DMS 273 treated with DMSO at 0.1 percent for 48 hours (cell line): ENCODE data around the gene VEGFB.

Experiments used
- DNase-seq: peaks from one replicate; lab custom pipeline; 2025; lab: John Stamatoyannopoulos, UW

The VEGFB gene

GRCh38 chr11:64284048-64284961 is 49.9 kb downstream of the VEGFB start, which contains the start of gene BAD:
BAD (minus strand) TSS chr11:64284665; CDS start chr11:64284368, 297 bp downstream.
- peak; percentile 53 for DNase-seq

DNA sequence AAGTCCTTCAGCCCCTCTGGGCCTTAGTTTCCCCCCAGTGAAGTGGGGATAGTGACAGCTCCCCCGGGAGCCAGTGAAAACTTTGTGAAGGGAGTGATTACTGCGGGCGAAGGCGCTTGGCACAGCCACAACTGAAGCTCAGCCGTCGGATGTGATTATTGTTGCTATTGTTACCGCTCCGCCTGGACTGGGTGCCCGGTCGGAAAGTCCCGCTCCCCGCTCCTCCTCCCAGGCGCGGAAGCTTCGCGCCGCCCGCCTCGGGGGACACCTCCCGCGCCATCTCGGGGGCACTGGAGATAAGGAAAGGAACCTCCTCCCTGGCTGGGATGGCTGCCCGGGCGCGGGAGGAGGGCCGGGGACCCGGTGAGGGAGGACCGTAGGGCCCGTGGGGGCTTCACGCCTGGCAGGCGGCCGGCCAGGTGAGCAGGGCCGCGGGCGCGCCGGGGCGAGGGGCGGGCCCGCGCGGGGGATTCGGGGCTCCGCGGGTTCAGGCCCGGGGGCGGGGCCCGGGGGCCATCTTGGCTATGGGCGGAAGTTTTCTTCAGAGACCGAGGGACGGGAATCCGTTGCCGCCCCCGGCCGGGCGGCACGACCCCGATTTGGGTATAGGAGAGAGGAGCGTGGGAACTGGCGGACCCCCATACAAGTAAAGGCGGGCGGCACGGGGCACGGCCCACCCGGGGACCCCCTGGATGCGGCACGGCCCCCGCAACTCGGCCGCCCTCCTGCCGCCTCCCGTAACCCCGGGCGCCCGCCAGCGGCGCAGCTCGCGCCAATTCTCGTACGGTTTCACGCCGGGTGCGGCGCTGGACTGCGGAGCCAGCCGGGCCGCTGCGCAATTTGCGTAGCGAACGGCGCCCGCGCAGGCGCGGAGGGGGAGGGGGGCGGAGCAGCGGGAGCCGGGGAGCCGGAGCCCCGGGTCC is 50.8 kb downstream of the VEGFB start, which contains the start of gene GPR137:
Gene GPR137 (plus strand): TSS at position 887 of the 923 bp plus-strand sequence. CDS start 677 bp downstream, outside the sequence.
- no peak for DNase-seq

GRCh38 chr11:64285885-64286800 is 51.8 kb downstream of the VEGFB start:
- peak; percentile 23 for DNase-seq

- no peak for DNase-seq
Observed at GRCh38 chr11:64286801-64287159, 52.4 kb downstream of the VEGFB start.

GRCh38 chr11:64287676-64288352 is 53.4 kb downstream of the VEGFB start:
- no peak for DNase-seq

DNA sequence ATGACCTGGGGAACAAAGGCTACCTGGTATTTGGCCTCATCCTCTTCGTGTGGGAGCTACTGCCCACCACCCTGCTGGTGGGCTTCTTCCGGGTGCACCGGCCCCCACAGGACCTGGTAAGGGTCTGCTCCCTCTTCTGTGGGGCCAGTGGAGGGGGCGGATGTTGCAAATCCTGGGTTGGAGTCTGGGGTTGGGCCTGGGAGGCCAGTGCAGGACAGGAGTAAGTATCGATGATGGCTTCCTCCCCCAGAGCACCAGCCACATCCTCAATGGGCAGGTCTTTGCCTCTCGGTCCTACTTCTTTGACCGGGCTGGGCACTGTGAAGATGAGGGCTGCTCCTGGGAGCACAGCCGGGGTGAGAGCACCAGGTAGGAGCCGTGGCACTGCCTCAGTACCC is 54.0 kb downstream of the VEGFB start:
- DNase-seq, result no peak
